ENCODE data around the gene LAIR2.

LAIR2 gene, protein sequence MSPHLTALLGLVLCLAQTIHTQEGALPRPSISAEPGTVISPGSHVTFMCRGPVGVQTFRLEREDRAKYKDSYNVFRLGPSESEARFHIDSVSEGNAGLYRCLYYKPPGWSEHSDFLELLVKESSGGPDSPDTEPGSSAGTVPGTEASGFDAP
- total RNA-seq = 0.12 to 6.9 (median 0.23) reads per million in 9 experiments

DNA sequence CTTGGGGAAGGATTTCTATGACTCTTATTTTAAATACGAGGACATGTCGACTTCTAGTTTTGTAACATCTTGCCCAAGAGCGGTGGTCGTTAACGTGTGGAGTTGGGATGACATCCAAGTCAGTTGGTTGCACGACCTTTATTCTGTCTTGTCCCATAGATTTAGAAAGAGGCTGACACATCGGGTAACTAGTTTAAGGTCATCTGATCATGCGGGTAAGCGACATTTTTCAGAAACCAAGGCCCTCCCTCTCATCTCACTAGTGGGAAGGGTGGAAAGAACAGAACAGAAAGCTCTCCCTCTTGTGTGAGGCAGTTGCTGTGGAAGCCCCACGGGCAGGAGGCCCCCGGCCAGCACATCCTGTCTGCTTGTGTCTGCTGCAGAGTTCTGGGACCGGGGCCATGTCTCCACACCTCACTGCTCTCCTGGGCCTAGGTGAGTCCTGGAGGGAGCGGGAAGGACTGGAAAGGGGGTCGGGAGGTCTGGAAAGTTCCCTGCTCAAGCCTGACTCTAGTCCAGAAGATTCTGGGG, at the start of gene LAIR2:
Gene LAIR2, plus strand, starts transcription at position 314 of the 531 bp plus-strand sequence. Its CDS starts 88 bp downstream, at position 402.
- peak within 1 kb of the TSS in 1 of 2 donors; percentile 14 for H3K27ac Mint-ChIP-seq
- H3K9me3 Mint-ChIP-seq = no peaks in the 10 kb centered on the region
- ATAC-seq (replicated peaks) = no peak
- H3K27me3 Mint-ChIP-seq = peaks cover 5 to 32% of the 10 kb centered on the region in 2 donors
- peak in 2 of 3 experiments; percentile 4 to 17 for DNase-seq
- H3K4me1 Mint-ChIP-seq (ENCODE audit: low read depth in 2 of 2) = peaks cover 30 to 36% of the 10 kb centered on the region in 2 donors
- H3K4me3 Mint-ChIP-seq = peak within 1 kb of the TSS in 1 of 2 donors; percentile 57
- H3K36me3 Mint-ChIP-seq (ENCODE audit: insufficient read depth) = no peaks in the 10 kb centered on the region

DNA sequence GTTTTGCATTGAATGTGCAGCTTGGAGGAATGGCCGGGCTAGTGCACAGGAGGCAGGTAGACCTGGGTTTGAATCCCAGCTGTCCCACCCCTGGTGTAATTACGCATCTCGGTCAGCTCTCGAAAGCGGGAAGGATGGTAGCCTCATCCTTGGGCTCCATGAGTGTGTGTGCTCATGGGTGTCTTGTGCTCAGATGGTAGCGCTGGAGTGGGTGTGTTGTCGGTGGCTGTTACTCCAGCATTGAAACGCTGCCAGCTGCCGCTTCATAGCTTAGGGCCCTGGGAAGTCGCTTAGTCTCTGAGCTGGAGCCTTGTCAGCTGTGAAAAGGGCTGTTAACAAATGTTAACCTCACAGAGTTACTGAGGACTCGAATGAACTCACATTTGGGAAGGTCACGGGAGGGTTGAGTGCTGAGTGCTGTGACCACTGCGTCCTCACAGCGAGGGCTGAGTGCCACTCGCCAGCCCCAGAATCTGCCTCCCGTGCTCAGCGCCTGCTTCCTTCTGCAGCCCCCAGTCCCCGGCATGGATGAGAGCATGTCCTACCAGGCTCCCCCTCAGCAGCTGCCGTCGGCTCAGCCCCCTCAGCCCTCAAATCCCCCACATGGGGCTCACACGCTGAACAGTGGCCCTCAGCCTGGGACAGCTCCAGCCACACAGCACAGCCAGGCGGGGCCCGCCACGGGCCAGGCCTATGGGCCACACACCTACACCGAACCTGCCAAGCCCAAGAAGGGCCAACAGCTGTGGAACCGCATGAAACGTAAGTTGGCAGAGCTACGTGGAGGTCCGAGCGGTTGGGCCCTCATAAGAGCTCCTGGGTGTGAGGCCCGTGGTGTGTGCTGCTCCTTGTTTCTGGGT, 48.5 kb upstream of the LAIR2 start:
- Mint-ChIP-seq H3K36me3 (ENCODE audit: insufficient read depth) (peaks cover 97% of the 10 kb centered on the region), H3K9me3 (no peaks in the 10 kb centered on the region), H3K27me3 (no peaks in the 10 kb centered on the region), H3K4me1 (ENCODE audit: low read depth in 2 of 2) (peaks cover 36 to 42% of the 10 kb centered on the region in 2 donors), H3K27ac (peak overlapping the region in 1 of 2 donors; percentile 83), H3K4me3 (no peak overlapping the region)
- DNase-seq (no peak), ATAC-seq (replicated peaks) (no peak)

DNA sequence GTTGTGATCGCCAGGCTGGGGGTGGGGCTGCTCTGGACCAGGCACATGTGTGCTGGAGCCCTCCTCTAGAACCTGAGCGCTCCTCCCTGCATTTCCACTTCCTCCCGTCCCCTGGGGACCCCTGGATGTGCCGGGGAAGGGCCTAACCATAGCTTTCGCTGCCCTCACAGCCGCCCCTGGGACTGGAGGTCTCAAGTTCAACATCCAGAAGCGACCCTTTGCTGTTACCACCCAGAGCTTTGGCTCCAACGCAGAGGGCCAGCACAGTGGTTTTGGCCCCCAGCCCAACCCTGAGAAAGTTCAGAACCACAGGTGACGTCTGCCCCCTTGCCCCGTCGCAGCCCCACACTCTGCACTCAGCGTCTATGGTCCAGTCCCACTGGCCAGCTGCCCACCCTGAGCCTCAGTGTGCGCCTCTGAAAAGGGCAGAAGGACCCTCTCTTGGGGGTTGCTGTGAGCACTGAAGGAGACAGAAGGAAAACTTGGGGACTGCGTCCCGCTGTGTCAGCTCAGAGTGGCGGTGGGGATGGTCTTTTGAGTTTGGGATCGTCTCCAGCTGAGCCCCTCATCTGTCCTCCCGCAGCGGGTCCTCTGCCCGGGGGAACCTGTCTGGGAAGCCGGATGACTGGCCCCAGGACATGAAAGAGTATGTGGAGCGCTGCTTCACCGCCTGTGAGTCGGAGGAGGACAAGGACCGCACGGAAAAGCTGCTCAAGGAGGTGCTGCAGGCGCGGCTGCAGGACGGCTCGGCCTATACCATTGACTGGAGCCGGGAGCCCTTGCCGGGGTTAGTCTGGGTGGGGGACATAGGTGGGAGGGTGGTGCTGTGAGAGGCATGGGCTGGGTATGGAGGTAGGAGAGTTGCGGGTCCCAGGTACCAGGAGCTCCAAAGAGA, 47.6 kb upstream of the LAIR2 start:
- no peaks in the 10 kb centered on the region for H3K27me3 Mint-ChIP-seq
- ATAC-seq (replicated peaks) (no peak), DNase-seq (no peak)
- no peaks in the 10 kb centered on the region for H3K9me3 Mint-ChIP-seq
- H3K4me3 Mint-ChIP-seq = peak overlapping the region in 1 of 2 donors; percentile 56
- peaks cover 97% of the 10 kb centered on the region for H3K36me3 Mint-ChIP-seq (ENCODE audit: insufficient read depth)
- H3K27ac Mint-ChIP-seq = peak overlapping the region; percentile 65 to 83
- H3K4me1 Mint-ChIP-seq (ENCODE audit: low read depth in 2 of 2) = peaks cover 41 to 44% of the 10 kb centered on the region in 2 donors

DNA sequence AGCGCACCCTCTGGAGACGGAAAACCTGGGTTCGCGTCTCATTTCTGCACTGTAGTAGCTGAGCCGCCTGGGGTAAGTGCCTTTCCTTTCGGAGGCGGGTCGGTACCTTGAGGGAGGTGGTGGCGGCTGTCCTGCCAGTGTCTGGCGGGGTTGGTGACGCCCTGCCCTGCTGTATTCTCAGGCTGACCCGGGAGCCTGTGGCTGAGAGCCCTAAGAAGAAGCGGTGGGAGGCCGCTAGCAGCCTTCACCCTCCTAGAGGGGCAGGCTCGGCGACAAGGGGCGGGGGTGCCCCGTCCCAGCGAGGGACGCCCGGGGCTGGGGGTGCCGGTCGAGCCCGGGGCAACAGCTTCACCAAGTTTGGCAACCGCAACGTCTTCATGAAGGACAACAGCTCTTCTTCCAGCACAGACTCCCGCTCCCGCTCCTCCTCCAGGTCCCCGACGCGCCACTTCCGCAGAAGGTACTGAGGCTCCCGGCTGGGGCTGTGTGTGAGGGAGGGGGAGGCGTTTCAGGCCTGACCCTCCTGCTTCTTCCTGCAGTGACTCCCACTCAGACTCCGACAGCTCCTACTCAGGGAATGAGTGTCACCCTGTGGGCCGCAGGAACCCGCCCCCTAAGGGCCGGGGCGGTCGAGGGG, 46.7 kb upstream of the LAIR2 start:
- no peaks in the 10 kb centered on the region for H3K9me3 Mint-ChIP-seq
- no peaks in the 10 kb centered on the region for H3K27me3 Mint-ChIP-seq
- peak overlapping the region; percentile 65 to 83 for H3K27ac Mint-ChIP-seq
- peaks cover 34 to 36% of the 10 kb centered on the region in 2 donors for H3K4me1 Mint-ChIP-seq (ENCODE audit: low read depth in 2 of 2)
- ATAC-seq (replicated peaks) = no peak
- DNase-seq = no peak
- H3K4me3 Mint-ChIP-seq = no peak overlapping the region
- H3K36me3 Mint-ChIP-seq (ENCODE audit: insufficient read depth) = peaks cover 95% of the 10 kb centered on the region

DNA sequence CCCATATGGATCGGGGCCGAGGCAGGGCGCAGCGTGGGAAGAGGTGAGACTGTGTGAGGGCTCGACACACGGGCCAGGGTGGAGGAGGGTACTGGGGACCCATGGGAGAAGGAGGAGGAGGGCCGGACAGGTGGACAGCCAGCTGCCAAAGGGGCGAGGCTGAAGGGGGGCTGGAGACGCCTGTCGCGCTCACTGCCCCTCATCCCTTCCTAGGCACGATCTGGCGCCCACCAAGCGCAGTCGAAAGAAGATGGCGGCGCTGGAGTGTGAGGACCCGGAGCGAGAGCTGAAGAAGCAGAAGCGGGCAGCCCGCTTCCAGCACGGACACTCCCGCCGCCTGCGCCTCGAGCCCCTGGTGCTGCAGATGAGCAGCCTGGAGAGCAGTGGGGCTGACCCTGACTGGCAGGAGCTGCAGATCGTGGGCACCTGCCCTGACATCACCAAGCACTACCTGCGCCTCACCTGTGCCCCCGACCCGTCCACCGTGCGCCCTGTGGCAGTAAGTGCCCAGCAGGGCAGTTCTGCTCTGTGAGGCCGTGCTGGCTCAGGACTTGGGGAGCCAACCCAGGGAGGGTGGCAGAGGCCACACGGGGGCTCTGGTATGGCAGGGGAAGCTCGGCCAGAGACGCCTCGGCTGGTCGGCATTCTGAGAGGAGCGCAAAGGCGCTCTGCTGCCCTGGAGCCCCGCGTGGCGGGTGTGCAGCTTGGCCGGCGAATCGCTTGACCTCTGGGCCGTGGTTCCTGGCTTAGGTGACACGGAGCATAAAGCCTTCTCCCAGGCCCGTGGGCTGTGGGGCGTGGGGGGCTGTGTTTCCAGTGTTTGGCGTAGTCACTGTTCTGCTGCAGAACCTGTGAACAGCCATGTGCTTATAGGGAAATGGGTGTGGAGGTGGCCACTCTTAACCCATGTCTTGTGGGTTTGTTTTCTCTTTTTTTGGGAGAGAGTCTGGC, 45.9 kb upstream of the LAIR2 start:
- H3K4me3 Mint-ChIP-seq = no peak overlapping the region
- H3K27me3 Mint-ChIP-seq = no peaks in the 10 kb centered on the region
- H3K9me3 Mint-ChIP-seq = no peaks in the 10 kb centered on the region
- H3K27ac Mint-ChIP-seq = peak overlapping the region; percentile 65 to 83
- peaks cover 99% of the 10 kb centered on the region for H3K36me3 Mint-ChIP-seq (ENCODE audit: insufficient read depth)
- peaks cover 33 to 34% of the 10 kb centered on the region in 2 donors for H3K4me1 Mint-ChIP-seq (ENCODE audit: low read depth in 2 of 2)
- ATAC-seq (replicated peaks) (no peak), DNase-seq (no peak)

DNA sequence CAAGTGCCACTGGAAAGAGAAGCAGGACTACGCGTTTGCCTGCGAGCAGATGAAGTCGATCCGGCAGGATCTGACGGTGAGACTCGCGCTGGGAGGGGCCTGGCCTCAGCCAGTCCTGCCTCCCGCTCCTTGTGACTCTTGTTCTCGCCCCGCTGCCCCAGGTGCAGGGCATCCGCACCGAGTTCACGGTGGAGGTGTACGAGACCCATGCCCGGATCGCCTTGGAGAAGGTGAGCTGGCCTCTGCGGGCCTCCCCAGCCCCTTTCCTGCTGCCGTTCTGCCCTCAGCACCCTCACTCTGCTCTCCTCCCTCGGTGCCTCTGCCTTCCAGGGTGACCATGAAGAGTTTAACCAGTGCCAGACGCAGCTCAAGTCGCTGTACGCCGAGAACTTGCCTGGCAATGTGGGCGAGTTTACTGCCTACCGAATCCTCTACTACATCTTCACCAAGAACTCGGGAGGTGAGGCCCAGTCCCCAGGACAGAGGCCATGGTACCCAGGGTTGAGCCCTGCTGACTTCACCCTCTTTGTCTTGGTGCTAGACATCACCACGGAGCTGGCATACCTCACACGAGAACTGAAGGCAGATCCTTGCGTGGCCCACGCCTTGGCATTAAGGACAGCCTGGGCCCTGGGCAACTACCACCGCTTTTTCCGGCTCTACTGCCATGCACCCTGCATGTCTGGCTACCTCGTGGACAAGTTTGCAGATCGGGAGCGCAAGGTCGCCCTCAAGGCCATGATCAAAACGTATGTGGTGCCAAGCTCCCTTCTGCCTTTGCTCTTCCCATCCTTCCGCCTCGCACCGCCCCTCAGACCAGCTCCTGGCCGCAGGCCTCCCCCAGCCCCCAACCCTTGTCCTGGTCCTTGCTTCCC, 44.6 kb upstream of the LAIR2 start:
- Mint-ChIP-seq H3K27me3 (no peaks in the 10 kb centered on the region), H3K4me1 (ENCODE audit: low read depth in 2 of 2) (peaks cover 29 to 34% of the 10 kb centered on the region in 2 donors), H3K36me3 (ENCODE audit: insufficient read depth) (peaks cover 99% of the 10 kb centered on the region), H3K27ac (peak overlapping the region; percentile 16 to 89), H3K9me3 (no peaks in the 10 kb centered on the region), H3K4me3 (peak overlapping the region in 1 of 2 donors; percentile 22)
- no peak for ATAC-seq (replicated peaks)
- no peak for DNase-seq

DNA sequence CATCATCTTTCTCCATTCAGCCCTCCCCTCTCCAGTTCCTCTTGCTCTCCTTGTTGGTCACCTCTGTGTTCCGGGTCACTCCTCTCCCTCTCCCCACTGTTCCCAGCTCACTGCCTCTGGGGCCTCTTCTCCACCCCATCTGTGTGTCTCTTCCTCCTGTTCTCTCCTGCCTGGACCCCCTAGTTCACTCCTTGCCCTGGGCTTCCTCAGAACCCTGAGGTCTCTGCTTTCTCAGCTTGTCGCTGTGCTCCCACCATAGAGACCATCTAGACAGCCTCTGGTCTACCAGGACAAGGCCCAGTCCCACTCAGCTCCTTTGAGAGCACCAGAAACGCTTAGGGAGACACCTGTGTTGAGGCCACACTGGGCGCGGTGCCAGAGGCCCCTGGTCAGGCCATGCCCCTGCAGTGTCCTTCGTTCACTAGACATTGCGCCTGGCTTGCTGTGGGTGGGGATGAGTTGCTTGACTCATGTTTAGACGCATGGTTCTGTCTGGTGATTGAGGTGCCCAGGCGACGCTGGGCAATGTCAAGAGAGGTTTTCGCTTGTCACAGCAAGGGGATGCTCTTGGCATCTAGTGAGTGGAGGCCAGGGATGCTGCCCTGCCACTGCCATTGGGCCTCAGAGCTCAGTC, 43.9 kb upstream of the LAIR2 start:
- Mint-ChIP-seq H3K27ac (peak overlapping the region; percentile 16 to 89), H3K9me3 (no peaks in the 10 kb centered on the region), H3K27me3 (no peaks in the 10 kb centered on the region), H3K36me3 (ENCODE audit: insufficient read depth) (peaks cover 96% of the 10 kb centered on the region), H3K4me3 (peak overlapping the region; percentile 22 to 42), H3K4me1 (ENCODE audit: low read depth in 2 of 2) (peaks cover 28 to 33% of the 10 kb centered on the region in 2 donors)
- no peak for ATAC-seq (replicated peaks)
- no peak for DNase-seq

DNA sequence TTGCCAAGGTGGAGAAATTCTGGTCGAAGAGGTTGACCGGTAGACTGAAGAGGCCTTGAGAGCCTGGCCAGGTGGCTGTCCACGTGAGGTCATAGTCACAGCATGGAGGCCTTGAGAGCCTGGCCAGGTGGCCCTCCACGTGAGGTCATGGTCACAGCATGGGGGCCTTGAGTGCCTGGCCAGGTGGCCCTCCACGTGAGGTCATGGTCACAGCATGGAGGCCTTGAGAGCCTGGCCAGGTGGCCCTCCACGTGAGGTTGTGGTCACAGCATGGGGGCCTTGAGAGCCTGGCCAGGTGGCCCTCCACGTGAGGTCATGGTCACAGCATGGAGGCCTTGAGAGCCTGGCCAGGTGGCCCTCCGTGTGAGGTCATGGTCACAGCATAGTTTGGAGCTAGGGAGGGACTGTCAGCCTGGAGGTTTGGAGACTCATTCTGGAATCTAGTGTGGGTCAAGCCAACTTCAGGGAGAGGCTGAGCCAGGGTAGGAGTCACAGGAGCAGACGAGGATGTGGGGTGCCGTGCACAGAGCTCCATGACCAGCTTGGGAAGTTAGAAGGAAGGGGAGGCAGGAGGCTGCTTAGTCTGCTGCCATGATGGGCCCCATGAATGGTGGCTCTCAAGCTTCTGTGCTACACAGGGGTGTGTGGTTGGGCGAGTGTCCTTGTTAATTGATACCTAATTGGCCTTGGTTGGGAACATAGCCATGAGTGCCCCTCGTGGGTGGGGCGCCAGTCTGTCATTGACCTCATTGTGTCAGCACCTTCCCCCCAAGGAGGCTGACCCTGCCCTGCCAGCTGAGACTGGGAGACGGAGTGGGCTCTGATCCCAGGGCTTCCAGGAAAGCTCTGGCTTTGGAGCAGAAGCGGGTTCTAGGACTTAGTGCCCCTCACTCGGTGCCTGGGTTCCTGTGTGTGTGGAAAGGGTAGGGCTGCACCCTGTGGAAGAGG, 43.1 kb upstream of the LAIR2 start:
- DNase-seq = no peak
- Mint-ChIP-seq H3K27ac (peak overlapping the region; percentile 16 to 89), H3K27me3 (no peaks in the 10 kb centered on the region), H3K36me3 (ENCODE audit: insufficient read depth) (peaks cover 95% of the 10 kb centered on the region), H3K9me3 (no peaks in the 10 kb centered on the region), H3K4me3 (peak overlapping the region in 1 of 2 donors; percentile 49), H3K4me1 (ENCODE audit: low read depth in 2 of 2) (peaks cover 35 to 41% of the 10 kb centered on the region in 2 donors)
- no peak for ATAC-seq (replicated peaks)

DNA sequence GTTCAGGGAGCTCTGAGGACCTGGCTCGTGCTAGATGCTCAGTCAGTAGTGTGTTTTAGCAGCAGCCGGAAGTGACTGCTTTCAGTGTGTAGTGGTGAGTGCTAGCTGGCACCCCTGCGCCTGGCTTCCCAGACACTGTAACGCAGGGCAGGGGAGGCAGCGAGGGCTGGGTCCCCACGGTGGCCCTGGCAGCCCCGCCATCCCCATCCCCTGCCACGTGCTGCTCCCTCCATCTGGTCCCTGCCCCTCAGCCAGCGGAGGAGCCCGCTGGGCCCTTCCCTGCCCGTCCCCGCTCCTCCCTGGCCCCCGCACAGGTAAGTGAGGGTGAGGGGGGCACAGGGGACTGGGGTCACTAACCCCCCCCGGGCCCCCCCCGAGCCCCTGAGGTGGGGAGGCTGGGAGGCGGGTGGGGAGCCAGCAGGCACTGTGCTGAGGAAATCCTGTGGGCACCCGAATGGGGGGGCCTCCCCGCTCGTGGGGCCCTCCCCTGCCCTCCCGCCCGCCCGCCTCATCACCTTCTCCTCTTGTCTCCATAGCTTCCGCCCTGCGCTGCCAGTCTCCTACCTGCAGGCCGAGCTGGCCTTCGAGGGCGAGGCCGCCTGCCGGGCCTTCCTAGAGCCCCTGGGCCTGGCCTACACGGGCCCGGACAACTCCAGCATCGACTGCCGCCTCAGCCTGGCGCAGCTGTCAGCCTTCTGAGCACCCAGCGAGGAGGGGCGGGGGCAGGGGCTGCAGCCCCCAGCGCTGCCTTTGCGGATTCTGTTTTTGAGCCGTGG, 42.2 kb upstream of the LAIR2 start:
- Mint-ChIP-seq H3K36me3 (ENCODE audit: insufficient read depth) (peaks cover 87% of the 10 kb centered on the region), H3K27me3 (no peaks in the 10 kb centered on the region), H3K4me3 (peak overlapping the region in 1 of 2 donors; percentile 12), H3K27ac (peak overlapping the region in 1 of 2 donors; percentile 39), H3K4me1 (ENCODE audit: low read depth in 2 of 2) (peaks cover 36 to 43% of the 10 kb centered on the region in 2 donors), H3K9me3 (no peaks in the 10 kb centered on the region)
- ATAC-seq (replicated peaks) (no peak), DNase-seq (no peak)

Measured in effector memory CD8-positive, alpha-beta T cell (primary cell).